HEK293 (cell line): ENCODE results near the gene S100A3.

ENCODE experiments used
- CTCF ChIA-PET: fragments of 350-600 bp; formaldehyde crosslinking; extraction: SDS; loops from one replicate; lab custom pipeline; 2021; ENCODE audit warnings: antibody characterized with exemption; lab: Yijun Ruan, JAX
- POLR2A ChIA-PET: fragments of 300-600 bp; formaldehyde crosslinking; extraction: SDS; loops from one replicate; lab custom pipeline; 2020; ENCODE audit warnings: antibody characterized with exemption, inconsistent platforms; lab: Yijun Ruan, JAX
- H3K27ac ChIP-seq: fragments of 200-500 bp; sonication (Bioruptor generic); 2 replicates; pipeline ENCODE4 v1.5.1; 2014; ENCODE audit warnings: low read depth, low read length, control low read depth, inconsistent platforms; ENCODE audit errors: extremely low read depth
- H3K36me3 ChIP-seq, 2 experiments: fragments of 200-500 bp in 1 of 2; sonication (Bioruptor generic) in 1 of 2; 1 replicate in 1 of 2; 2 replicates in 1 of 2; pipeline ENCODE4 v1.5.1; 2014 to 2017; ENCODE audit warnings: inconsistent platforms in 2 of 2, low read length in 2 of 2; ENCODE audit not compliant: control insufficient read depth in 2 of 2, insufficient read depth in 1 of 2
- H3K4me1 ChIP-seq: fragments of 200-500 bp; sonication (Bioruptor generic); 2 replicates; pipeline ENCODE4 v1.5.1; 2014; ENCODE audit warnings: mild to moderate bottlenecking, low read length, inconsistent platforms; ENCODE audit not compliant: control insufficient read depth, insufficient read depth
- H3K4me3 ChIP-seq: 2 replicates; pipeline ENCODE4 v1.5.1; 2011; ENCODE audit warnings: low read depth, mild to moderate bottlenecking, control low read depth, low read length, moderate library complexity
- H3K9me3 ChIP-seq: fragments of 200-500 bp; sonication (Bioruptor generic); 2 replicates; pipeline ENCODE4 v1.5.1; 2014; ENCODE audit warnings: low read depth, low read length, inconsistent platforms; ENCODE audit not compliant: control insufficient read depth, insufficient read depth
- EGR2 ChIP-seq: fragments of 450-650 bp; formaldehyde crosslinking; IDR thresholded peaks from 2 replicates; pipeline ENCODE4 v1.5.1; 2016; ENCODE audit warnings: low read depth, missing biosample characterization, missing genetic modification characterization
- KLF10 ChIP-seq: fragments of 450-650 bp; IDR thresholded peaks from 2 replicates; pipeline ENCODE4 v1.5.1; 2018; ENCODE audit warnings: missing biosample characterization, mild to moderate bottlenecking, missing genetic modification characterization
- KLF8 ChIP-seq: fragments of 450-650 bp; formaldehyde crosslinking; IDR thresholded peaks from 2 replicates; pipeline ENCODE4 v1.5.1; 2016; ENCODE audit warnings: missing biosample characterization, missing genetic modification characterization
- SALL2 ChIP-seq: fragments of 450-650 bp; formaldehyde crosslinking; IDR thresholded peaks from 2 replicates; pipeline ENCODE4 v1.5.0; 2017; ENCODE audit warnings: missing biosample characterization, mild to moderate bottlenecking, missing genetic modification characterization, borderline replicate concordance
- SCRT1 ChIP-seq: fragments of 450-650 bp; formaldehyde crosslinking; IDR thresholded peaks from 2 replicates; pipeline ENCODE4 v1.5.1; 2016; ENCODE audit warnings: missing biosample characterization, missing genetic modification characterization, borderline replicate concordance
- SCRT2 ChIP-seq: fragments of 450-650 bp; formaldehyde crosslinking; IDR thresholded peaks from 2 replicates; pipeline ENCODE4 v1.5.1; 2016; ENCODE audit warnings: missing biosample characterization, missing genetic modification characterization
- SP7 ChIP-seq: fragments of 450-650 bp; formaldehyde crosslinking; IDR thresholded peaks from 2 replicates; pipeline ENCODE4 v1.5.1; 2016; ENCODE audit warnings: missing biosample characterization, missing genetic modification characterization
- ZBTB20 ChIP-seq: fragments of 450-650 bp; formaldehyde crosslinking; IDR thresholded peaks from 2 replicates; pipeline ENCODE4 v1.5.1; 2016; ENCODE audit warnings: missing biosample characterization, missing genetic modification characterization
- ZBTB48 ChIP-seq: fragments of 450-650 bp; formaldehyde crosslinking; IDR thresholded peaks from 2 replicates; pipeline ENCODE4 v1.5.1; 2016; ENCODE audit warnings: missing biosample characterization, missing genetic modification characterization
- ZFHX2 ChIP-seq: fragments of 450-650 bp; formaldehyde crosslinking; conservative IDR thresholded peaks from 2 replicates; pipeline ENCODE4 v1.5.1; 2016; ENCODE audit warnings: missing biosample characterization, missing genetic modification characterization
- ZIC2 ChIP-seq: fragments of 450-650 bp; formaldehyde crosslinking; IDR thresholded peaks from 2 replicates; pipeline ENCODE4 v1.5.1; 2016; ENCODE audit warnings: missing biosample characterization, missing genetic modification characterization
- ZNF184 ChIP-seq: fragments of 450-650 bp; IDR thresholded peaks from 2 replicates; pipeline ENCODE4 v1.5.1; 2018; ENCODE audit warnings: missing biosample characterization, mild to moderate bottlenecking, missing genetic modification characterization
- ZNF23 ChIP-seq: fragments of 450-650 bp; formaldehyde crosslinking; IDR thresholded peaks from 2 replicates; pipeline ENCODE4 v1.5.1; 2016; ENCODE audit warnings: missing biosample characterization, missing genetic modification characterization, borderline replicate concordance
- ZNF366 ChIP-seq: fragments of 450-650 bp; formaldehyde crosslinking; conservative IDR thresholded peaks from 2 replicates; pipeline ENCODE4 v1.5.1; 2016; ENCODE audit warnings: missing biosample characterization, missing genetic modification characterization
- ZNF621 ChIP-seq: fragments of 450-650 bp; formaldehyde crosslinking; IDR thresholded peaks from 2 replicates; pipeline ENCODE4 v1.5.1; 2017; ENCODE audit warnings: missing biosample characterization, missing genetic modification characterization
- ZNF629 ChIP-seq: fragments of 450-650 bp; formaldehyde crosslinking; IDR thresholded peaks from 2 replicates; pipeline ENCODE4 v1.5.1; 2017; ENCODE audit warnings: missing biosample characterization, missing genetic modification characterization
- TF ChIP-seq, protein P1 (sequence below): fragments of 450-650 bp; formaldehyde crosslinking; IDR thresholded peaks from 2 replicates; pipeline ENCODE4 v1.5.1; 2016; ENCODE audit warnings: missing biosample characterization, missing genetic modification characterization
- TF ChIP-seq, protein P2 (sequence below): fragments of 450-650 bp; formaldehyde crosslinking; IDR thresholded peaks from 2 replicates; pipeline ENCODE4 v1.5.1; 2016; ENCODE audit warnings: missing biosample characterization, missing genetic modification characterization
- TF ChIP-seq, protein P3 (sequence below): fragments of 450-650 bp; formaldehyde crosslinking; IDR thresholded peaks from 2 replicates; pipeline ENCODE4 v1.5.1; 2016; ENCODE audit warnings: missing biosample characterization, missing genetic modification characterization
- TF ChIP-seq, protein P4 (sequence below): fragments of 450-650 bp; formaldehyde crosslinking; IDR thresholded peaks from 2 replicates; pipeline ENCODE4 v1.5.1; 2016; ENCODE audit warnings: missing biosample characterization, missing genetic modification characterization
- TF ChIP-seq, protein P5 (sequence below): fragments of 450-650 bp; formaldehyde crosslinking; IDR thresholded peaks from 2 replicates; pipeline ENCODE4 v1.5.1; 2017; ENCODE audit warnings: missing biosample characterization, missing genetic modification characterization
- TF ChIP-seq, protein P6 (sequence below): fragments of 450-650 bp; formaldehyde crosslinking; IDR thresholded peaks from 2 replicates; pipeline ENCODE4 v1.5.1; 2016; ENCODE audit warnings: missing biosample characterization, missing genetic modification characterization

The S100A3 gene

DNA sequence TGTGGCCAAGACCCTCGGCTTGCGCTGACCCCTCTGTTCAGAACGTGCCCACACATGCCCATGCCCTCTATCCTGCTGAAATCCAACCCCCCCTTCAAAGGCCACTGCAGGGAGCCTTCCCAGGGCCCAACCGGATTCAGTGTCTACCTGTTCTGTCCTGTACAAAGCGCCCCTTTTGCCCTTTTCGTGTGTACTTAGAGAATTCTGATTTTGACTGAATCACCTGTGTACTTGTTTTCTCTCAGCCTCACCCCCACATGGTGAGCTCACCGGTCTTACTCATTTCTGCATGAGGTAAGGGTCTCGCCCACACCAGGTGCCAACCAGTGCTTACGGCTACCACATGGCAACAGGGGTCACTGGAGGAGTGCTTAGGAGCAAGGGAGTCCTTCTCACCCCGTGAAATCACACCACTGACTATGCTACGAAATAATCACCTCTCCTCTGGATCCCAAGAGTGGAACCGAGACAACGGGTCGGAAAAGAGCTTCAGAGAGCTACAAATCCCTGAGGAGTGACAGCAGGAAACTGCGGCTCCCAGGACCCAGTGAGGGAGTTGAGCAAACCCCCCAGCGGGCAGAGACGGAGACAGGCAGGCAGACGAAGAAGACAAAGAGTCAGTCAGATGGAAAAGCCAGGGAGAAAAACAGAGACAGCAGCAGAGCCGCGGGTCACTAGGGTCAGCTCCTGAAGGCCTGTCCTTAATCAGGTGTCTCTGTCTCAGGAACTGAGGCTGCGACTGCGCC, 18.7 kb upstream of the S100A3 start:
- POLR2A ChIA-PET = interaction anchor here (0.9 to 2.2 kb wide), 15 partner anchors 8 to 66 kb away, joined by 3 to 11 read pairs (median 4); partner anchors contain the start of genes CHTOP, S100A13 and S100A4
- no peak overlapping the region for H3K4me3 ChIP-seq

More for the DNA sequence above, 18.7 kb upstream of the S100A3 start:
- no peaks in the 10 kb centered on the region for H3K36me3 ChIP-seq
- H3K9me3 ChIP-seq = no peaks in the 10 kb centered on the region
- H3K4me1 ChIP-seq = peaks cover 7% of the 10 kb centered on the region
- H3K27ac ChIP-seq = peak overlapping the region; percentile 12; the same call in 1 of the 2 replicates
- TF ChIP-seq, protein P1, sequence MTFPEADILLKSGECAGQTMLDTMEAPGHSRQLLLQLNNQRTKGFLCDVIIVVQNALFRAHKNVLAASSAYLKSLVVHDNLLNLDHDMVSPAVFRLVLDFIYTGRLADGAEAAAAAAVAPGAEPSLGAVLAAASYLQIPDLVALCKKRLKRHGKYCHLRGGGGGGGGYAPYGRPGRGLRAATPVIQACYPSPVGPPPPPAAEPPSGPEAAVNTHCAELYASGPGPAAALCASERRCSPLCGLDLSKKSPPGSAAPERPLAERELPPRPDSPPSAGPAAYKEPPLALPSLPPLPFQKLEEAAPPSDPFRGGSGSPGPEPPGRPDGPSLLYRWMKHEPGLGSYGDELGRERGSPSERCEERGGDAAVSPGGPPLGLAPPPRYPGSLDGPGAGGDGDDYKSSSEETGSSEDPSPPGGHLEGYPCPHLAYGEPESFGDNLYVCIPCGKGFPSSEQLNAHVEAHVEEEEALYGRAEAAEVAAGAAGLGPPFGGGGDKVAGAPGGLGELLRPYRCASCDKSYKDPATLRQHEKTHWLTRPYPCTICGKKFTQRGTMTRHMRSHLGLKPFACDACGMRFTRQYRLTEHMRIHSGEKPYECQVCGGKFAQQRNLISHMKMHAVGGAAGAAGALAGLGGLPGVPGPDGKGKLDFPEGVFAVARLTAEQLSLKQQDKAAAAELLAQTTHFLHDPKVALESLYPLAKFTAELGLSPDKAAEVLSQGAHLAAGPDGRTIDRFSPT (tag by site-specific recombination) = peak; percentile 52; the same call in 1 of the 2 replicates
- TF ChIP-seq, protein P2, sequence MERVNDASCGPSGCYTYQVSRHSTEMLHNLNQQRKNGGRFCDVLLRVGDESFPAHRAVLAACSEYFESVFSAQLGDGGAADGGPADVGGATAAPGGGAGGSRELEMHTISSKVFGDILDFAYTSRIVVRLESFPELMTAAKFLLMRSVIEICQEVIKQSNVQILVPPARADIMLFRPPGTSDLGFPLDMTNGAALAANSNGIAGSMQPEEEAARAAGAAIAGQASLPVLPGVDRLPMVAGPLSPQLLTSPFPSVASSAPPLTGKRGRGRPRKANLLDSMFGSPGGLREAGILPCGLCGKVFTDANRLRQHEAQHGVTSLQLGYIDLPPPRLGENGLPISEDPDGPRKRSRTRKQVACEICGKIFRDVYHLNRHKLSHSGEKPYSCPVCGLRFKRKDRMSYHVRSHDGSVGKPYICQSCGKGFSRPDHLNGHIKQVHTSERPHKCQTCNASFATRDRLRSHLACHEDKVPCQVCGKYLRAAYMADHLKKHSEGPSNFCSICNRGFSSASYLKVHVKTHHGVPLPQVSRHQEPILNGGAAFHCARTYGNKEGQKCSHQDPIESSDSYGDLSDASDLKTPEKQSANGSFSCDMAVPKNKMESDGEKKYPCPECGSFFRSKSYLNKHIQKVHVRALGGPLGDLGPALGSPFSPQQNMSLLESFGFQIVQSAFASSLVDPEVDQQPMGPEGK = peak; percentile 13; the same call in 1 of the 2 replicates
- no peak for TF ChIP-seq ZNF23 (tag by site-specific recombination)
- no peak for TF ChIP-seq ZBTB48 (tag by site-specific recombination)
- peak; percentile 75; the same call in 1 of the 2 replicates for TF ChIP-seq SCRT2 (tag by site-specific recombination)
- peak; percentile 62 for TF ChIP-seq EGR2
- TF ChIP-seq, protein P3, sequence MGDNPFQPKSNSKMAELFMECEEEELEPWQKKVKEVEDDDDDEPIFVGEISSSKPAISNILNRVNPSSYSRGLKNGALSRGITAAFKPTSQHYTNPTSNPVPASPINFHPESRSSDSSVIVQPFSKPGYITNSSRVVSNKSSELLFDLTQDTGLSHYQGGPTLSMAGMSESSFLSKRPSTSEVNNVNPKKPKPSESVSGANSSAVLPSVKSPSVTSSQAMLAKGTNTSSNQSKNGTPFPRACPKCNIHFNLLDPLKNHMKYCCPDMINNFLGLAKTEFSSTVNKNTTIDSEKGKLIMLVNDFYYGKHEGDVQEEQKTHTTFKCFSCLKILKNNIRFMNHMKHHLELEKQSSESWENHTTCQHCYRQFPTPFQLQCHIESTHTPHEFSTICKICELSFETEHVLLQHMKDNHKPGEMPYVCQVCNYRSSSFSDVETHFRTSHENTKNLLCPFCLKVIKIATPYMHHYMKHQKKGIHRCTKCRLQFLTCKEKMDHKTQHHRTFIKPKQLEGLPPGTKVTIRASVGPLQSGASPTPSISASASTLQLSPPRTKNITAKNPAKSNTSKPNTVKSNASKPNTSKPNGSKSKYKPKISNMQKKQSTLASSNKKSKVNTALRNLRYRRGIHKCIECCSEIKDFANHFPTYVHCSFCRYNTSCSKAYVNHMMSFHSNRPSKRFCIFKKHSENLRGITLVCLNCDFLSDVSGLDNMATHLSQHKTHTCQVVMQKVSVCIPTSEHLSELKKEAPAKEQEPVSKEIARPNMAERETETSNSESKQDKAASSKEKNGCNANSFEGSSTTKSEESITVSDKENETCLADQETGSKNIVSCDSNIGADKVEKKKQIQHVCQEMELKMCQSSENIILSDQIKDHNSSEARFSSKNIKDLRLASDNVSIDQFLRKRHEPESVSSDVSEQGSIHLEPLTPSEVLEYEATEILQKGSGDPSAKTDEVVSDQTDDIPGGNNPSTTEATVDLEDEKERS (tag by site-specific recombination) = no peak
- TF ChIP-seq ZBTB20 (tag by site-specific recombination) = peak; percentile 12; the same call in 1 of the 2 replicates
- TF ChIP-seq, protein P4, sequence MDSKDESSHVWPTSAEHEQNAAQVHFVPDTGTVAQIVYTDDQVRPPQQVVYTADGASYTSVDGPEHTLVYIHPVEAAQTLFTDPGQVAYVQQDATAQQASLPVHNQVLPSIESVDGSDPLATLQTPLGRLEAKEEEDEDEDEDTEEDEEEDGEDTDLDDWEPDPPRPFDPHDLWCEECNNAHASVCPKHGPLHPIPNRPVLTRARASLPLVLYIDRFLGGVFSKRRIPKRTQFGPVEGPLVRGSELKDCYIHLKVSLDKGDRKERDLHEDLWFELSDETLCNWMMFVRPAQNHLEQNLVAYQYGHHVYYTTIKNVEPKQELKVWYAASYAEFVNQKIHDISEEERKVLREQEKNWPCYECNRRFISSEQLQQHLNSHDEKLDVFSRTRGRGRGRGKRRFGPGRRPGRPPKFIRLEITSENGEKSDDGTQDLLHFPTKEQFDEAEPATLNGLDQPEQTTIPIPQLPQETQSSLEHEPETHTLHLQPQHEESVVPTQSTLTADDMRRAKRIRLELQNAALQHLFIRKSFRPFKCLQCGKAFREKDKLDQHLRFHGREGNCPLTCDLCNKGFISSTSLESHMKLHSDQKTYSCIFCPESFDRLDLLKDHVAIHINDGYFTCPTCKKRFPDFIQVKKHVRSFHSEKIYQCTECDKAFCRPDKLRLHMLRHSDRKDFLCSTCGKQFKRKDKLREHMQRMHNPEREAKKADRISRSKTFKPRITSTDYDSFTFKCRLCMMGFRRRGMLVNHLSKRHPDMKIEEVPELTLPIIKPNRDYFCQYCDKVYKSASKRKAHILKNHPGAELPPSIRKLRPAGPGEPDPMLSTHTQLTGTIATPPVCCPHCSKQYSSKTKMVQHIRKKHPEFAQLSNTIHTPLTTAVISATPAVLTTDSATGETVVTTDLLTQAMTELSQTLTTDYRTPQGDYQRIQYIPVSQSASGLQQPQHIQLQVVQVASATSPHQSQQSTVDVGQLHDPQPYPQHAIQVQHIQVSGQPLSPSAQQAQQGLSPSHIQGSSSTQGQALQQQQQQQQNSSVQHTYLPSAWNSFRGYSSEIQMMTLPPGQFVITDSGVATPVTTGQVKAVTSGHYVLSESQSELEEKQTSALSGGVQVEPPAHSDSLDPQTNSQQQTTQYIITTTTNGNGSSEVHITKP (tag by site-specific recombination) = 0 out of 2 replicates have a peak, but pooled peaks have one; percentile 28
- peak; percentile 75 for TF ChIP-seq ZFHX2 (tag by site-specific recombination)
- TF ChIP-seq SALL2 = no peak
- TF ChIP-seq, protein P5, sequence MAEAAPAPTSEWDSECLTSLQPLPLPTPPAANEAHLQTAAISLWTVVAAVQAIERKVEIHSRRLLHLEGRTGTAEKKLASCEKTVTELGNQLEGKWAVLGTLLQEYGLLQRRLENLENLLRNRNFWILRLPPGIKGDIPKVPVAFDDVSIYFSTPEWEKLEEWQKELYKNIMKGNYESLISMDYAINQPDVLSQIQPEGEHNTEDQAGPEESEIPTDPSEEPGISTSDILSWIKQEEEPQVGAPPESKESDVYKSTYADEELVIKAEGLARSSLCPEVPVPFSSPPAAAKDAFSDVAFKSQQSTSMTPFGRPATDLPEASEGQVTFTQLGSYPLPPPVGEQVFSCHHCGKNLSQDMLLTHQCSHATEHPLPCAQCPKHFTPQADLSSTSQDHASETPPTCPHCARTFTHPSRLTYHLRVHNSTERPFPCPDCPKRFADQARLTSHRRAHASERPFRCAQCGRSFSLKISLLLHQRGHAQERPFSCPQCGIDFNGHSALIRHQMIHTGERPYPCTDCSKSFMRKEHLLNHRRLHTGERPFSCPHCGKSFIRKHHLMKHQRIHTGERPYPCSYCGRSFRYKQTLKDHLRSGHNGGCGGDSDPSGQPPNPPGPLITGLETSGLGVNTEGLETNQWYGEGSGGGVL (tag by site-specific recombination) = peak; percentile 56; the same call in 1 of the 2 replicates
- no peak for TF ChIP-seq ZNF621 (tag by site-specific recombination)
- TF ChIP-seq, protein P6, sequence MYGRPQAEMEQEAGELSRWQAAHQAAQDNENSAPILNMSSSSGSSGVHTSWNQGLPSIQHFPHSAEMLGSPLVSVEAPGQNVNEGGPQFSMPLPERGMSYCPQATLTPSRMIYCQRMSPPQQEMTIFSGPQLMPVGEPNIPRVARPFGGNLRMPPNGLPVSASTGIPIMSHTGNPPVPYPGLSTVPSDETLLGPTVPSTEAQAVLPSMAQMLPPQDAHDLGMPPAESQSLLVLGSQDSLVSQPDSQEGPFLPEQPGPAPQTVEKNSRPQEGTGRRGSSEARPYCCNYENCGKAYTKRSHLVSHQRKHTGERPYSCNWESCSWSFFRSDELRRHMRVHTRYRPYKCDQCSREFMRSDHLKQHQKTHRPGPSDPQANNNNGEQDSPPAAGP = peak; percentile 69
- TF ChIP-seq KLF8 (tag by site-specific recombination) = 0 out of 2 replicates have a peak, but pooled peaks have one; percentile 55
- no peak for TF ChIP-seq SCRT1
- TF ChIP-seq ZNF184 = peak; percentile 43; the same call in 1 of the 2 replicates
- peak; percentile 60 for TF ChIP-seq ZIC2 (tag by site-specific recombination)
- peak; percentile 67 for TF ChIP-seq ZNF629 (tag by site-specific recombination)
- peak; percentile 38; the same call in 1 of the 2 replicates for TF ChIP-seq KLF10 (tag by site-specific recombination)
- peak; percentile 16; the same call in 1 of the 2 replicates for TF ChIP-seq ZNF366 (tag by site-specific recombination)
- TF ChIP-seq SP7 (tag by site-specific recombination) = peak; percentile 65
- CTCF ChIA-PET = interaction anchor here (0.6 to 6.3 kb wide), 32 partner anchors 9 to 225 kb away, joined by 3 to 148 read pairs (median 5); partner anchors contain the start of genes CHTOP, S100A1, S100A13 and S100A3
